GM12874 (cell line): Measurements from ENCODE around the gene GMPR2.
A peak's percentile ranks its signal among the peaks of the same experiment; 100 is the strongest.

ENCODE experiments used
- TF ChIP-seq, protein P1 (sequence below): IDR thresholded peaks from 2 replicates; pipeline ENCODE4 v1.5.1; 2011; ENCODE audit warnings: low read depth, mild to moderate bottlenecking, control low read depth, low read length, moderate library complexity; ENCODE audit not compliant: insufficient read depth

Gene GMPR2

DNA sequence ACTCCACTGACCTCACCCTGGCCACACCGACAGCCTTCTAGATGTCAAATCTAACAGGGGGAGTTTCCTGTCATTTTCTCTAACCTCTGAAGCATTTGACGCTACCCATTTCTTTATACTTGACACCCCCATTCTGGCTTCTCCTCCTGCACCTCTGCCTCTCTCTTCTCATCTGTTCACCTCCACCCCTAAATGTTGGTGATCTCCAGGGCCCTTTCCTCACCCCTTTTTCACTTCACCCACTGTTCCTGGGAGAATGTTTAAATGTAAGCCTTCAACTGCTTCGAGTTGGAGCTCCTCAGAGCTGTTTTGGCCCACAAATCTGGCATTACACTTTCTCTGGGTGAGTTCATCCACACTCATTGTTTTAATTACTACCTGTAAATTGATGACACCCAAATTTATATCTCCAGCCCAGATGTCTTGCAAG, 39.1 kb downstream of the GMPR2 start:
- TF ChIP-seq, protein P1, sequence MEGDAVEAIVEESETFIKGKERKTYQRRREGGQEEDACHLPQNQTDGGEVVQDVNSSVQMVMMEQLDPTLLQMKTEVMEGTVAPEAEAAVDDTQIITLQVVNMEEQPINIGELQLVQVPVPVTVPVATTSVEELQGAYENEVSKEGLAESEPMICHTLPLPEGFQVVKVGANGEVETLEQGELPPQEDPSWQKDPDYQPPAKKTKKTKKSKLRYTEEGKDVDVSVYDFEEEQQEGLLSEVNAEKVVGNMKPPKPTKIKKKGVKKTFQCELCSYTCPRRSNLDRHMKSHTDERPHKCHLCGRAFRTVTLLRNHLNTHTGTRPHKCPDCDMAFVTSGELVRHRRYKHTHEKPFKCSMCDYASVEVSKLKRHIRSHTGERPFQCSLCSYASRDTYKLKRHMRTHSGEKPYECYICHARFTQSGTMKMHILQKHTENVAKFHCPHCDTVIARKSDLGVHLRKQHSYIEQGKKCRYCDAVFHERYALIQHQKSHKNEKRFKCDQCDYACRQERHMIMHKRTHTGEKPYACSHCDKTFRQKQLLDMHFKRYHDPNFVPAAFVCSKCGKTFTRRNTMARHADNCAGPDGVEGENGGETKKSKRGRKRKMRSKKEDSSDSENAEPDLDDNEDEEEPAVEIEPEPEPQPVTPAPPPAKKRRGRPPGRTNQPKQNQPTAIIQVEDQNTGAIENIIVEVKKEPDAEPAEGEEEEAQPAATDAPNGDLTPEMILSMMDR: no peak

DNA sequence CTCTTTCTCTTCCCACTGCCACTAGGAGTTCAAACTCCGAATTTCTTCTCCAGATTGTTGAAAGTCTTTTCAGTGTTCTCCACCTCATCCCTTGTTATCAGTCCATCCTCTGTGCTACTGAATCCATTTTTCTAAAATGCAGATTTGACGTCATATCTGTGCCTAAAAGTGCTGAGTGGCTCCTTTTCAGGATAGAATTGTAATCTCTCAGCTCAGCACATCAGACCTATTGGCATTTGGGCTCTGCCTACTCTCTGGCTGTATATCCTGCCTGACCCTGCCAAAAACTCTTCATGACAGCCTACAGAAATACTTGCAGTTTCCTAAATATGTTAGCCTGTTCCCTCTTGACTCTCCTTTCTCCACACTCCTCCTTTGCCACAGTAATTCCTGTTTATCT, 39.7 kb downstream of the GMPR2 start:
- TF ChIP-seq, protein P1: no peak

DNA sequence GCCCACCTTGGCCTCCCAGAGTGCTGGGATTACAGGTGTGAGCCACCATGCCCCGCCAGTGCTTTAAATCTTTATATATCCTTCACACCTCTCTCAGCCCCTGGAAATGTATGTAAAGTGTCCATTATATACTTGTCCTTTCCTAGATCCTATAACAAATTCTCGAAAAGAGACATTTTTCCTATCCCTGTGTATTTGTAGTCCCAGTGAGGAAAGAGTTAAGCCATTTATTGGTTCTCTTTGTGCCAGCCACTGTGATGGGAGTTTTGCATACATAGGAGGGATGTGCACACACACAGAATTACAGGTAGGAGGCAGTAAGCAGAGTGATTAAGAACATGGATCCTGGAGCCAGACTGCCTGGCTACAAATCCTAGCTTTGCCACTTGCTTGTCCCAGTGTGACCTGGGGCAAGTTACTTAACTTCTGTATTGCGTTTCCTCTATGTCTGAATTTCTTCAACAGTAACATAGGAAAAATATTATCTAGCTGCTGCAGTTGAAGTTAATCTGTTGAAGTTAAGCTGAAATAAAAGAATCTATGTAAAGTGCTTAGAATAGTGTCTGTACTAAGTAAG, 40.8 kb downstream of the GMPR2 start:
- TF ChIP-seq, protein P1: 0 out of 2 replicates have a peak, but pooled peaks have one; percentile 16

DNA sequence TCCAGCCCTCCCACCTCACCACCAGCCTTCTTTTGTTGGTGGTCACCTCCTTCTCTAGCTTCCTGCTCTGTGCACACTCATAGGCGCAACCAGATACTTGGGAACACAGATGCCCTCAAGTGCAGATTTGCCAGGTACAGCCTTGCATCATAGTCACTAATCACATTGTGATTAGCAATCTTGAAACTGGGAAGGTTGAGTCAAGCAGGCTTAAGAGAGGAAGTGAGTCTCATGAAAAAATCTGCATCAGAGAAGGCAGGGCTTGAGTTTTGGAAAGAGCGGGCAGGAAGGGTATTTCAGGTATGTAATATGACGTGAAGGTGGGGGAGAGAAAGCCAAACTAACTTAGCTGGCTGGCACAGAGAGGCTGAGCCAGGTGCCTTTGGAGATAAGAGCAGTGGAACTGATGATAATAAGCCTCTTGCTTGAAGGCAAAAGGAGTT, 41.4 kb downstream of the GMPR2 start:
- TF ChIP-seq, protein P1: no peak

DNA sequence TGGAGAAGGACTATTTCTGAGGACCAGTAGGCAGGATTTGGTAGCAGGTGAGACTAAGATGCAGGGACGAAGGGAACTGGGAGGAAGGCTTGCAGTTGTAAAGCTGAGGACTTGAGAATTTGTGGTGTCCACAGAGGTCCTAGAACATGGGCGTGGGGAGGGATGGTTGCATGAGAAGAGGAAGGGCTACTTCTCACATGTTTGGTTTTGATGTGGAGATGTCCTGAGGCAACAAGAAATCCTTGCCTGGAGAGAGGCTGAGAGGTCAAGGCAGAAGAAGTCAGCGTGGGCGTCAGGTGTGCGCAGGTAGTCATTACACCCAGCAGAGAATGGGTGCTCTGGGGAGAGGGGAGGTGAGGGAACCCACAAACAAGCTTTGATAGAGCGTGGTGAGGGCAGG, 44.3 kb downstream of the GMPR2 start:
- TF ChIP-seq, protein P1: no peak

DNA sequence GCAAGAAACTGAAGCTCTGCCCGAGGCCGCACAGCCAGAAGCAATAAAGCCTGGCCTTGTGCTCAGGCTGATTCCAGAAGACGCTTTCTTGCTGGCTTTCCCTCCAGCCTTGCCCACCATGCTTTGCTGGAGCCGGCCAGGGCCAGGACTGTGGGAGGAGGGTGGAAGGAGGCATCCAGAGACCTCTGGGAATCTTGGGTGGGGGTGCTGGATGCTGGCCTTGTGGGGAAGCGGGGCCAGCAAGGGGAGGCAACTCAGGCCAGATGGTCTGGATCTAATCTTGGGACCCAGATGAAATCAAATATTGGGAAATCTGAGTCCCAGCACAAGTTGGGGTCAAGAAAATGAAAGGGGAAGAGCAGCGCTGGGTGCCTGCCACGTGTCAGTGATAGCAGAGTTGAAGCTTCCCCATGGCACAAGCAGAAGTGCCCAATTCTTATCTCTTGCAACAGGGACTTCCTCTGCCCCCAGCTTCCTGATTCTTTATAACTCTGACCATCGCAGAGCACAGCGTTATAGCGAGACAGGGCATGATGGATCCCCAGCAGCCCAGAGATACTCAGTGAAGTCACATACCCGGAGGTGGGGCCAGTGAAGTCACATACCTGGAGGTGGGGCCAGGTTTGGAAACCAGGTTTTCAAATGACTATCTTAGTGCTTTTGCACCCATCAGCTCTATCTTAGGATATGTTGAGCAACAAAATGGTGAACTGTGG, 45.0 kb downstream of the GMPR2 start:
- TF ChIP-seq, protein P1: no peak

DNA sequence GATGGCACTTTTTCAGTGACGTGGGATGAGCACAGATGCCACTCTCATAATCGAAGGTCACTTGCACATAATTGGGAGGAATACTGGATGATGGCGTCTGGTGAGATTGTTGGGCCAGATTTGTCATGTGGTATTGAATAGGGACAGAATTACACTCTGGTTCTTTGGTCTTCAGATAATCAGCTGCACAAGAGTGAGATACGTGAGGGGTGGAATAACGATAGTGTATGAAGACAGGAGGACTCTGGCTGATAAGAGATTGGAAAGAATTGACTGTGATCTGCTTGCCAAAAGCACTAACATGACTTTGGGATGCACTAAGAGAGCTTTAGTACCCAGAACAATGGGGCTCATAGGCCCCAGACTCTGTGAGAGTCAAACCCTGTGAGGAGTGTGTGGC, 45.7 kb downstream of the GMPR2 start:
- TF ChIP-seq, protein P1: no peak
